Measurements from ENCODE around the gene EZR.

- TF ChIP-seq REST (IDR thresholded peaks at IDR 0.05; ENCODE audit: insufficient read depth in 1 of 2, low read depth in 2 of 2, low read length in 2 of 2) (no peak), POLR2AphosphoS5 (IDR thresholded peaks at IDR 0.05; ENCODE audit: low read depth, low read length) (no peak), FOXP2 (optimal IDR thresholded peaks at IDR 0.05; ENCODE audit: borderline replicate concordance, extremely low read depth, extremely low read length, insufficient read depth) (no peak)
Observed at GRCh38 chr6:158780246-158780884, 38.8 kb downstream of the EZR start.
